HG02610 (cell line): Measurements from ENCODE around the gene PRR36.
"Not testable (repeated sequence)": the region's sequence is repeated elsewhere in the genome, so short reads cannot be mapped to it uniquely, and the experiment has no call there.

Experiments
- ATAC-seq: cut with Tn5 transposase; IDR thresholded peaks from one replicate; pipeline ENCODE4 v1.9.1; 2021; ENCODE audit warnings: mild to moderate bottlenecking, moderate library complexity; ENCODE audit not compliant: unreplicated experiment

PRR36 gene

GRCh38 chr19:7861619-7862412 is 12.4 kb downstream of the PRR36 start:
- no peak for ATAC-seq

GRCh38 chr19:7860714-7861618 is 13.2 kb downstream of the PRR36 start:
- ATAC-seq, result no peak

- no peak for ATAC-seq
These were observed 14.1 kb downstream of the PRR36 start for GRCh38 chr19:7859831-7860713.

GRCh38 chr19:7859087-7859486 is 15.1 kb downstream of the PRR36 start:
- ATAC-seq, result not testable (repeated sequence)

GRCh38 chr19:7858109-7858770 is 15.9 kb downstream of the PRR36 start:
- ATAC-seq, result no peak

- no peak for ATAC-seq
These were observed 16.5 kb downstream of the PRR36 start for GRCh38 chr19:7857727-7858108.

GRCh38 chr19:7856679-7857663 is 17.2 kb downstream of the PRR36 start:
- ATAC-seq, result no peak

GRCh38 chr19:7856109-7856591 is 18.0 kb downstream of the PRR36 start:
- ATAC-seq, result no peak

GRCh38 chr19:7855426-7856108 is 18.6 kb downstream of the PRR36 start:
- ATAC-seq, result no peak

GRCh38 chr19:7853770-7854128 is 20.4 kb downstream of the PRR36 start:
- ATAC-seq, result no peak

GRCh38 chr19:7852851-7853769 is 21.1 kb downstream of the PRR36 start:
- no peak for ATAC-seq

- ATAC-seq, result no peak
These were observed 22.3 kb downstream of the PRR36 start for GRCh38 chr19:7851623-7852500.

GRCh38 chr19:7850945-7851622 is 23.1 kb downstream of the PRR36 start:
- ATAC-seq, result no peak

- no peak for ATAC-seq
These were observed 24.0 kb downstream of the PRR36 start for GRCh38 chr19:7850000-7850813.

- ATAC-seq, result no peak
These were observed 24.6 kb downstream of the PRR36 start for GRCh38 chr19:7849631-7849999.
